GM15510 (cell line): ENCODE results near the gene AKAP13.

Experiments
- POLR2A ChIP-seq: IDR thresholded peaks from 3 replicates; pipeline ENCODE4 v1.6.1; 2011; ENCODE audit warnings: borderline replicate concordance; ENCODE audit not compliant: insufficient read length; ENCODE audit errors: extremely low read depth

Gene AKAP13

DNA sequence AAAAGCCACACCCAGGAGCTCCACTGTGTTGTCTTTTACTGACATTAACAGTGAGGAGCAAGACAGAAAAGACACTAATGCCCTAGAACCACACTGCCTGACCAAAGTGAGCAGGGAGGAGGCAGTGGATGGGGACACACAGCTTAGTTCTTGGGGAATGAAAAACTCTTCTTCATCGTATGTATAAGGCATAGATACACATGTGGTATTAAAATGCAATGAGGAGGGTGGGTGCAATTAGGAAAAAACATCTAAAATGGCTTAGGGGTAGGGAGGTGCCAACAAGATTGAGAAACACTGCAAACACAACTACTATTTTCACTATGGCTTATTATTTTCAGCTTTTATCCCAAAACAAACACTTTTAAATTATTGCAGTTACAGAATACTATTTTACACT, 398.8 kb downstream of the AKAP13 start:
- no peak for TF ChIP-seq POLR2A

DNA sequence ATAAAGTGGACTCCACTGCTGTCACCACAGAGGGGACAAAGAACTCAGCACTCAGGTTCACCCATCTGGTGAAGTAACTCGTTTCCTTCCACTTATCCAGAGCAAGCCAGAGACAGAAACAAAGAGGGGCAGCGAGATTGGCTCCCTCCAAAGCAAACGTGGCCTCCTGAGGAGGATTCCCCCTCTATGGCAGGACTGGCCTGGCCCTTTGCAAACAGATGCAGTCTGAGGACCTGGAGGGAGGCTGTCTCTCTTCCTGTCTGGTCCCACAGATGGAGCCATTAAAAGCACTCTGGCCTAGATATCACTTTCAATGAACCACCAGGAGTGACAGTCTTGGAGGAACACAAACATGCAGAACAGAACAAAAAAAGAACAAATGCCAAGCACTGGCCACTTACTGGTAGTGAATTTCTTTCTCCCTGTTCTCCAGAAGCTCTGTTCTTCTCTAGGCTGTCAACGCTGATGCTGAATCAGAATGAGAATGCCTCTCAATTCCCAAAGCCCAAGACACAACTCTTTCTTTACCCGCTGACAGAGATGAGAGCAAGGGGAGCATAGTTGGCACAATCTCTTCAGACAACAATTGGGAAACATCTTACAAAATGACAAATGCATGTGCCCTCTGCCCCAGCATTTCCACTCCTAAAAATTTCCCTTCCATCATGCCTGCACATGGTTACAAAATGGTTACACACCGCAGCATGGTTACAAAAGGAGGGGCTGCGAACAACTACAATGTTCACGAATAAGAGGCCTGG, 400.0 kb downstream of the AKAP13 start:
- no peak for TF ChIP-seq POLR2A

DNA sequence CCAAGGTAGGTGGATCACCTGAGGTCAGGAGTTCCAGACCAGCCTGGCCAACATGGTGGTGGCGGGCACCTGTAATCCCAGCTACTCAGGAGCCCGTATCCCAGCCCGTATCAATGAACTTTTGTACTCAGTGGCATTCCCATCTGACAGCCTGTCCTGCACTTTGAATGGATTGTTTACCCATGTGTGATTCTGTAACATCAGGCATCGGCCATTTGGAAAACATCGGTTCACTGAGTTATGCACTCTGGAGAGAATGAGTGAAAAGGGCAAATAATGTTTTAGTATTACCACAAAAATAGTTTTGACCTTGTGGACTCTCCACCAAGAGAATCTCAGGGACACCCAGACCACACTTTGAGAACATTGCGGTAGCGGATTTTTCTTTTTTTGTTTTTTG, 400.7 kb downstream of the AKAP13 start:
- no peak for TF ChIP-seq POLR2A

DNA sequence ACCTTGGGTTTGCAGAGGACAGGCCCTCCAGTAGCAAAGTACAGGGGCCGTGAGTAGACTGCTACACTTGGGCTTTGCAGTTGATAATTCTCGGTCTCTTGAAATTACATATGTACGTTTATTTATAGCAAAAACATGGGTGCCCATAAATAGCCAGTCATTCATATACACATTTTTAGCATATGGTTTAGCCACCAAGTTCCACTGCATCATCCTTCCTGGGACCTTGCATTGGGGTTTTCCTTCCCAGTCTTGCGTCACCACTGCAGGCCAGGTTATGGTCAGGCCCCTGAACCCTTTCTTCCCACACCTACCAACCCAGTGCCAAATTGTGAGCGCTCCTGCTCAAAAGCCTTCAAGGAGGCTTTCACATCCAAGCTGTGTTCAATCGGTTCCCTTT, 401.7 kb downstream of the AKAP13 start:
- TF ChIP-seq POLR2A, result no peak

DNA sequence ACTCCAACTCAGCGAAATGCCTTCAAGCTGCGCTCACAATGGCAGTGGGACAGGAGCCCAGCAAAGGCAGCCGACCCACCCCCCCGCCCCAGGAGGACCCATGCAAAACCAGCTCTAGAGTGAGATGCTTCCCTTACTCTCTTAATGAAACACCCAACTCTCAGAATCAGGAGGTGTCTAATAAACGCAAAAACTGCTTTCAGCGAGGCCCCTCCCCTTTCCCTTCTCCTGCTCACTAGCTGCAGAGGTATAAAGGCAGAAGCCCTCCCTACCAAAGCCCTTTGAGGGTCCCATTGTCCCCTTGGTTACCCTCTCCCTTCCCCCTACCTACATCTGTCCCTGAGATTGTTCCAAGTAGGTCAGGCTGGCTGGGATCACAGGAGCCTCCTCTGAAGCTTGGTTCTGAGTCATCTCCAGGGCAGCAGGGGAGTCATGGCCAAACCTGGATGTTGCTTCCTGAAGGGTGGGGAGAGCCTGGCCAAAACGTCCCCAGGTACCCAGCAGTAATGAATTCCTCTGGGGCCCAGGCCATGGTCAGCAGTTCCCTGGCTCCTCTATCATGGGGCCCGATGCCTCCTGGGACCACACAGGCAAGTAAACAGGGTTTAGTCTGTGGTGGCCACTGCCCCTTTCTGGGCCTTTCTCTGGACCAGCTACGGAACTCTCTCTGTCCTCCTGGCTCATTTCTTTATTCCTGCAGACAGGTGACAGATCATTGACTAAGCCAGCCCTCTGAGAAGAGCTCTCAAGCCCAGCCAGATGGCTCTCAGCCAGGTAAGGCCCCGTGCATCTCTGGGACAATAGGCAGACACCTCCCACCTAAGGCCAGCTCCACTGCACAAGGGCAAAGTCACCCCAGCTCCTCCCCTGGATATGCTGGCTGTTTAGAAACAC, 405.7 kb downstream of the AKAP13 start:
- TF ChIP-seq POLR2A, result no peak

DNA sequence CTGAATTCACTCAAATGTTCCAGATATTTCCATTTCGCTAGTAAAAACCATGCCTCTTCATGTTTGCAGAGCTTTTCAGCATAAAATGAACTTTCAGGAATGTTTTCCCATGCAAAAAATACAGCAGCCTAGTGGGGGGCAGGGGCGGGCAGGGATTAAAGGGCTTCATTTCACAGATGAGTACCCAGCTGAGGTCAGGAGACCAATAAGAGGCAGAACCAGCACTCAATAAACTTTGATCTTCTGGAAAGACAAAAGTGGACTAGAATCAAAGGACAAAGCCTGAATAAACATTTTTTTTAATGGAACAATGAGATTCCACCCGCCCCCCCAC, 406.3 kb downstream of the AKAP13 start:
- TF ChIP-seq POLR2A, result no peak

- TF ChIP-seq POLR2A, result no peak
Measured at GRCh38 chr15:85788771-85789495, 408.5 kb downstream of the AKAP13 start.

DNA sequence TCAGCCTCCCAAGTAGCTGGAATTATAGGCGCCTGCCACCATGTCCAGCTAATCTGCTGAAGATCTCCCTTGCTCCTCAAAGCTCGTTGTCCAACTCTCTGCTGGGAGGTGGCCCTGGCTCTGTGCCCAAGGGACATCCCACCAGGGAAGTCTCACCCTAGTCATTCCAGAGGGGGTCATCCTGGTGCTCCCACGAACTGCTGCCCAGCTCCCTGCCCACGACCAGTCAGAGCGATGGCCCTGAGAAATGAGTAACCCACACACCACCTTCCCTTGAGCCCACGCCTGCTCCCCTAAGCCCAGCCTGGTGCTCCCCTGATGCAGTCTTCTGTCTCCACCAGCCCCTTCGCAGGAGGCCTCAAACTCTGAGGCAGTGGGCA, 409.1 kb downstream of the AKAP13 start:
- TF ChIP-seq POLR2A, result no peak

GRCh38 chr15:85792102-85792731, 411.8 kb downstream of the AKAP13 start:
- TF ChIP-seq POLR2A, result no peak

- TF ChIP-seq POLR2A, result no peak
Measured at GRCh38 chr15:85792912-85793590, 412.6 kb downstream of the AKAP13 start.

- no peak for TF ChIP-seq POLR2A
Measured at GRCh38 chr15:85793641-85794597, 413.5 kb downstream of the AKAP13 start.

GRCh38 chr15:85794598-85795336, 414.4 kb downstream of the AKAP13 start, which contains the start of gene KLHL25:
Gene KLHL25 (minus strand): TSS chr15:85794925. CDS start chr15:85769810, 25,115 bp downstream.
- TF ChIP-seq POLR2A, result peak; percentile 74

- TF ChIP-seq POLR2A, result no peak
Measured at GRCh38 chr15:85795337-85796305, 415.2 kb downstream of the AKAP13 start.
